Measurements from ENCODE around the gene CHRNA4.

The CHRNA4 gene

DNA sequence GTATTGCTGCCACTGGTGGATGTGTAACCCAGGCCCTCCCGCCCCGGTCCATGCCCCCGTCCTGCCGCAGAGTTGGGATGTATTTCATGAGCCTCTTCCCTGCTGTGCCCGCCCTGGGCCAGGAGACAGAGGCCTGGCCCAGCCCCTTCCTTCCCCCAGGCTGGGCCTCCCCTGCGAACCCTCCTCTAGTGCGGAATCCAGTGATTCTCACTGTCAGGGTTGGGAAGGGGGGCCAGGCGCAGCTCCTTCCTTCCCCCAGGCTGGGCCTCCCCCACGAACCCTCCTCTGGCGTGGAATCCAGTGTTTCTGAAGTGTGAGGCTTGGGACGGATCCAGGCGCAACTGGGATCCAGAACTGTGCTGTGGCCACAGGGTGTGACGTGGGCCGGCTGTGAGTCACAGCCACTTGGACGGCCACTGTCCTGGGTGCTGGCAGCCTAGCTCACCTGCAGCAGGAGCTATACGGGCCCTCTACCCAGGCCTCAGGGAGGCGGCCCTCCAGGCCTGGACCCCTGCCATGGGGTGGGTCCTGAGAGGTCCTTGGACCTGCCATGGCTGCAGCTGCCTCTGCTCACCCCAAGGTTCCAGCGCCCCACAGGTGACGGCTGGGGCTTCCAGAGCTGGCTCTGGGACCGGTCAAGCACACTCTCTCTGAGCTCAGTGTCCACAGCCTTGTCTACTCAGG lies 39.9 kb downstream of the CHRNA4 start:
- Mint-ChIP-seq H3K9me3 (no peaks in the 10 kb centered on the region), H3K4me3 (no peak overlapping the region), H3K4me1 (no peaks in the 10 kb centered on the region), H3K36me3 (no peaks in the 10 kb centered on the region), H3K27ac (no peak overlapping the region), H3K27me3 (peaks cover 31% of the 10 kb centered on the region)
- ATAC-seq: no peak

DNA sequence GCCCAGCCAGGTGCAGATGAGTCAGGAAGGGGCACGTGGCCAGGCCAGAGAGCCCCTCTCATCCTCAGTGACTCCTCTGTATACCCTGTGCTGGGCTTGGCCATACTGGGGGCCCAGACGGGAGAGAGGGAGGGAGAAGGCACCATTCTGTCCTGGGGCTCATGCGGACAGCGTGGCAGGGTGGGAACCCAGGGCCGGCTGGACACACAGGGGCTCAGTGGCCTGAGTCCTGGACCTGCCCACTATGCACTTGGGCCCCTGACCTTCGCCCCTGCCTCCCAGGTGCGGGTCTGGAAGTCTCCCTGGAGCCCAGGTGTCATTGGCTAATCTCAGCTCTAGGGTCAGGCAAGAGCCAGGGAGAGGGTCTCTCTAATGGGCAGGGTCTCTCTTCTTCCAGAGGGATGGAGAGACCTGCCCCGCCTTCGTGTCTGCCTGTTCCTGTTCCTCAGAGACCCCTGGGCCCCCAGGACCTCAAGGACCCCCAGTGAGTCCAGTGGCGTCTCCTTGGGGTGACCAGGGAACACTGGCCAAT lies 40.5 kb downstream of the CHRNA4 start:
- no peak for ATAC-seq
- H3K36me3 Mint-ChIP-seq: no peaks in the 10 kb centered on the region
- H3K4me1 Mint-ChIP-seq: no peaks in the 10 kb centered on the region
- H3K27ac Mint-ChIP-seq: no peak overlapping the region
- H3K9me3 Mint-ChIP-seq: no peaks in the 10 kb centered on the region
- H3K4me3 Mint-ChIP-seq: no peak overlapping the region
- peaks cover 34% of the 10 kb centered on the region for H3K27me3 Mint-ChIP-seq

DNA sequence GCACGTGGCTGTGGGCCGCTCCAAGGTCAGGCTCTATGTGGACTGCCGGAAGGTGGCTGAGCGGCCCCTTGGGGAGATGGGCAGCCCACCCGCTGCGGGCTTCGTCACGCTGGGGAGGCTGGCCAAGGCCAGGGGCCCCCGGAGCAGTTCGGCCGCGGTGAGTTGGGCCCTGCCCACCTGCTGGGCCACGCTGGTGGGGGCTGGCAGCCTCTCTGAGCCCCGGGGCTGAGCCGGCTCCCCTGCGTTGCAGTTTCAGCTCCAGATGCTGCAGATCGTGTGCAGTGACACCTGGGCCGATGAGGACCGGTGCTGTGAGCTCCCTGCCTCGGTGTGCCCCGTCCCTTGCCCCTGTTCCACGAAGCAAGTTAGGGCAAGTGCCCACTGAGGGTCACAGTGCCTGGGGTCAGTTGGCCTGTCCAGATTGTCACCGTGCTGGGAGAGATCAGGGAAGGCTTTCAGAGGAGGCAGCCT lies 41.1 kb downstream of the CHRNA4 start:
- no peak overlapping the region for H3K4me3 Mint-ChIP-seq
- H3K9me3 Mint-ChIP-seq: no peaks in the 10 kb centered on the region
- no peak for ATAC-seq

GRCh38 chr20:63319164-63320040 lies 41.7 kb downstream of the CHRNA4 start:
- H3K27me3 Mint-ChIP-seq: peaks cover 47% of the 10 kb centered on the region
- no peaks in the 10 kb centered on the region for H3K36me3 Mint-ChIP-seq
- H3K4me1 Mint-ChIP-seq: no peaks in the 10 kb centered on the region
- no peaks in the 10 kb centered on the region for H3K9me3 Mint-ChIP-seq
- no peak for ATAC-seq
- no peak overlapping the region for H3K4me3 Mint-ChIP-seq
- H3K27ac Mint-ChIP-seq: no peak overlapping the region

More for the DNA sequence above, 41.1 kb downstream of the CHRNA4 start:
- peaks cover 40% of the 10 kb centered on the region for H3K27me3 Mint-ChIP-seq
- no peak overlapping the region for H3K27ac Mint-ChIP-seq
- H3K4me1 Mint-ChIP-seq: no peaks in the 10 kb centered on the region
- no peaks in the 10 kb centered on the region for H3K36me3 Mint-ChIP-seq

DNA sequence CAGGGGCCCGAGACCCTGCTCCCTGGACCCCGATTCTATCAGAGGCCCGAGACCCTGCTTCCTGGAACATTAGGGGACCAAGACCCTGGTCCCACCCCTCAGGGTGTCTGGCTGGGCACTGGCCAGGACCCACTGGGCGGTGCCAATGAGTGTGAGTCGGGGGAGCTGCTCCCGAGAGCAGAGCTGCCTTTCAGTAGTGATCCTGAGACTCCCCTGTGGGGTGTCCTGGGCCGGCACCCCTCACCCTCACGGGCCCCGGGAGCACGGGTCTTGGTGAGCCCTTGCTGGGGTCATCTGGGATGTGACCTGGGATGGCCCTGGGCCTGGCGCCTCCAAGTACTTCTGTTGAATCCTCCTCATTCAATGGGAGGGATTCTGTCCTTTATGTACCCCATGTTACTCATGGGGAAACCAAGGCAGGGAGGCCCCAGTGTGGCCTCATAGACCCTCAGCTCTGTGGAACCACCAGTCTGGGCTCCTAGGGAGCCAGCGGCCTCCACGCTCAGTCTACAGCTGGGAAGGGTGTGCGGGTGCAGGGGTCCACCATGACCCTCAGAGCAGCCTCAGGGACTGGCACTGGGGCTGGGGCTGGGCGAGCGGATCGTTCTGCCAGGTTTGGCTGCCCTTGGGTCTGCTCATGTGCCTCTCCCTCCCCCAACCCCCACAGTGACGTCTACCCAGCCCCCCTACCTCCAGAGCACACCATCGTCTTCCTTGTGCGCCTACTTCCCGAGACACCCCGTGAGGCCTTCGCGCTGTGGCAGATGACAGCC lies 42.6 kb downstream of the CHRNA4 start:
- ATAC-seq: no peak
- Mint-ChIP-seq H3K27ac (no peak overlapping the region), H3K4me1 (no peaks in the 10 kb centered on the region), H3K9me3 (no peaks in the 10 kb centered on the region), H3K27me3 (peaks cover 46% of the 10 kb centered on the region), H3K4me3 (no peak overlapping the region), H3K36me3 (no peaks in the 10 kb centered on the region)

GRCh38 chr20:63317601-63318291 lies 43.4 kb downstream of the CHRNA4 start:
- no peaks in the 10 kb centered on the region for H3K36me3 Mint-ChIP-seq
- no peak overlapping the region for H3K4me3 Mint-ChIP-seq
- H3K9me3 Mint-ChIP-seq: no peaks in the 10 kb centered on the region
- H3K27me3 Mint-ChIP-seq: peaks cover 46% of the 10 kb centered on the region
- ATAC-seq: no peak
- H3K4me1 Mint-ChIP-seq: no peaks in the 10 kb centered on the region
- H3K27ac Mint-ChIP-seq: no peak overlapping the region

DNA sequence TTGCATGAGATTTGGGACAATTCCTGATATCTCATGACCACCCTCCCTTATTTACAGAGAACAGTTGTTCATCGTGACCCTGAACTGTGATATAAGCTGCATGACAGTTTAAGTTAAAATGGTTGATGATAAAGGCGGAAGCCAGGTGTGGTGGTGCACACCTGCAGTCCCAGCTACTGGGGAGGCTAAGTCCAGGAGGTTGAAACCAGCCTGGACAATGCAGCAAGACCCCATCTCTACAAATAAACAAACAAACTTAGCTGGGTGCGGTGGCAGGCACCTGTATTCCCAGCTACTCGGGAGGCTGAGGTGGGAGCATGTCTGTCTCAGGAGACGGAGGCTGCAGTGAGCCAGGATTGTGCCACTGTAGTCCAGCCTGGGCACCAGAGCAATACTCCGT lies 44.1 kb downstream of the CHRNA4 start:
- ATAC-seq: no peak

GRCh38 chr20:63316502-63316921 lies 44.6 kb downstream of the CHRNA4 start:
- Mint-ChIP-seq H3K4me3 (no peak overlapping the region), H3K27ac (no peak overlapping the region), H3K9me3 (no peaks in the 10 kb centered on the region), H3K36me3 (no peaks in the 10 kb centered on the region), H3K27me3 (peaks cover 47% of the 10 kb centered on the region), H3K4me1 (no peaks in the 10 kb centered on the region)
- no peak for ATAC-seq

More for the DNA sequence above, 44.1 kb downstream of the CHRNA4 start:
- Mint-ChIP-seq H3K27ac (no peak overlapping the region), H3K27me3 (peaks cover 49% of the 10 kb centered on the region), H3K36me3 (no peaks in the 10 kb centered on the region), H3K4me1 (no peaks in the 10 kb centered on the region), H3K4me3 (no peak overlapping the region), H3K9me3 (no peaks in the 10 kb centered on the region)

DNA sequence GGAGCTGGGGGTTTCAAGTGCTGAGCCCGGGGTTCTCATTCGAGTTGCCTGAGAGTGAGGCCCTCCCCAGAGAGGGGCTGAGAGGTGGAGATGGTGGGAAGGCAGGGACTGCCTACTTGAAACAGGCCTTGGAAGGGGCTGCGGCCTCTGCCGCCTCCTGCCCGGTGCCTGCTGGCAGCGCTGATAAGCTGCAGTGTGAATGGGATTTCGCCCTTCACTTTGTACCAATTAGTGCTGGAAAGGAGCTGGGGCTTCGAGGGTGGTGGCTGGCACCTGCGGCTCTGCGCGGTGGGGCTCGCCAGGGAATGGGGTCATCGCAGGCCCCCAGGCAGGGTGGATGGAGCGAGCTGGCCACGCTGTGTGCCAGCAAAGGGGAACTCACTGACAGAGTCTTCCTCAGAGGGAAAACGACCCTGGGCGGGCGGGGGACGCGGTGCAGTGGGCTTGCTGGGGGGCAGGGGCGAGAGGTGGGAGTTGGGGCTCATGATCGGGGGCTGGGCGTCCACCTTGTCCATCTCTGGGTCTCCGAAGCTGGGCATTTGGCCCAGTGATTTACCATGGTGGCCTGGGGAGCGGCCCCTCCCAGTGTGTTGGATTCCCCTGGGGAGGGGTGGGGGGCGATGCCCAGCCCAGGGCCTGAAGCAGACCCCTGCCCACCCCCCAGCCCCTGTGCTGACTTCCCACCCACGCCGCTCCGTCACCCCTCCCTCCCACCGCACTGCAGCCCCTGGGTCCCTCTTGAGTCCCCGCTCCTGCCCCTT lies 45.2 kb downstream of the CHRNA4 start:
- ATAC-seq: no peak
- no peaks in the 10 kb centered on the region for H3K4me1 Mint-ChIP-seq
- no peaks in the 10 kb centered on the region for H3K9me3 Mint-ChIP-seq
- no peak overlapping the region for H3K27ac Mint-ChIP-seq
- H3K27me3 Mint-ChIP-seq: peaks cover 43% of the 10 kb centered on the region
- no peaks in the 10 kb centered on the region for H3K36me3 Mint-ChIP-seq
- no peak overlapping the region for H3K4me3 Mint-ChIP-seq

GRCh38 chr20:63315240-63315689 lies 45.9 kb downstream of the CHRNA4 start:
- no peak overlapping the region for H3K4me3 Mint-ChIP-seq
- H3K4me1 Mint-ChIP-seq: no peaks in the 10 kb centered on the region
- H3K9me3 Mint-ChIP-seq: no peaks in the 10 kb centered on the region
- H3K27me3 Mint-ChIP-seq: peaks cover 48% of the 10 kb centered on the region
- ATAC-seq: no peak
- no peak overlapping the region for H3K27ac Mint-ChIP-seq
- no peaks in the 10 kb centered on the region for H3K36me3 Mint-ChIP-seq

- H3K27ac Mint-ChIP-seq: no peak overlapping the region
- H3K9me3 Mint-ChIP-seq: no peaks in the 10 kb centered on the region
- no peak overlapping the region for H3K4me3 Mint-ChIP-seq
- no peaks in the 10 kb centered on the region for H3K4me1 Mint-ChIP-seq
- ATAC-seq: no peak
- H3K27me3 Mint-ChIP-seq: peaks cover 52% of the 10 kb centered on the region
- no peaks in the 10 kb centered on the region for H3K36me3 Mint-ChIP-seq
Observed at GRCh38 chr20:63314566-63315239, 46.4 kb downstream of the CHRNA4 start.

DNA sequence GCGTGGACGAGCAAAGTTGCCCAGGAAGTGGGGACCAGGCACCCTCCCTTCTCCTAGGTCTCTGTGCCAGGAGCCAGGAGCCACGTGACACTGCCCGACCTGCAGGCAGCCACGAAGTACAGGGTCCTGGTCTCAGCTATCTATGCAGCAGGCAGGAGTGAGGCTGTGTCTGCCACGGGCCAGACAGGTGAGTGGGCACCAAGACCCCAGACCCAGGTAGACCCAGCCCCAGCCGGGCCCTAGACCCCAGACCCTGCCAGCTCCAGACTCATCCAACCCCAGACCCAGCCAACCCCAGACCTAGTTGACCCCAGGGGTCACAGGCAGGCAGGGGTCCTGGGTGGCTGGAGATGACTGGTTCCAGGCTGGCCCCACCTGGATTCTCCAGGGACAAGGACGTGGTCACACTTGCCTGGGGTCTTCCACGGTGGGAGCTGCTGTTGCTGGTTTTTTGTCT lies 47.1 kb downstream of the CHRNA4 start:
- no peak for ATAC-seq
- H3K27ac Mint-ChIP-seq: no peak overlapping the region
- H3K4me1 Mint-ChIP-seq: no peaks in the 10 kb centered on the region
- H3K4me3 Mint-ChIP-seq: no peak overlapping the region
- H3K27me3 Mint-ChIP-seq: peaks cover 48% of the 10 kb centered on the region
- H3K36me3 Mint-ChIP-seq: no peaks in the 10 kb centered on the region
- no peaks in the 10 kb centered on the region for H3K9me3 Mint-ChIP-seq

GRCh38 chr20:63313349-63314014 lies 47.7 kb downstream of the CHRNA4 start:
- no peaks in the 10 kb centered on the region for H3K9me3 Mint-ChIP-seq
- no peak overlapping the region for H3K4me3 Mint-ChIP-seq
- H3K27me3 Mint-ChIP-seq: peaks cover 44% of the 10 kb centered on the region
- H3K4me1 Mint-ChIP-seq: no peaks in the 10 kb centered on the region
- ATAC-seq: no peak
- no peaks in the 10 kb centered on the region for H3K36me3 Mint-ChIP-seq
- H3K27ac Mint-ChIP-seq: no peak overlapping the region
